ENCODE results near the gene SGTB.

GRCh38 chr5:65695896-65696295 lies 26.0 kb downstream of the SGTB start:
- TF ChIP-seq CTCF (optimal IDR thresholded peaks at IDR 0.05 in 1 of 3, IDR thresholded peaks at IDR 0.05 in 1 of 3, conservative IDR thresholded peaks at IDR 0.05 in 1 of 3; ENCODE audit: extremely low read depth in 1 of 3, insufficient read depth in 2 of 3, low read length in 3 of 3) = no peak
- TF ChIP-seq EZH2 (IDR thresholded peaks at IDR 0.05; ENCODE audit: low read length) = no peak

Data from keratinocyte (primary cell).